Mesodermal cell (in vitro differentiated cells): ENCODE measurements around the gene SSR1.

Experiments used
- H3K27ac ChIP-seq: 2 replicates; pipeline ENCODE4 v1.7.0; 2013; ENCODE audit warnings: mild to moderate bottlenecking, low read depth, low read length, moderate library complexity; ENCODE audit not compliant: severe bottlenecking
- H3K36me3 ChIP-seq: 2 replicates; pipeline ENCODE4 v1.7.1; 2013; ENCODE audit warnings: mild to moderate bottlenecking, low read length, moderate library complexity; ENCODE audit not compliant: control insufficient read depth, insufficient read depth
- H3K4me1 ChIP-seq: one replicate; pipeline ENCODE4 v1.7.1; 2013; ENCODE audit warnings: mild to moderate bottlenecking, low read length; ENCODE audit not compliant: insufficient read depth, control insufficient read depth, poor library complexity, severe bottlenecking
- H3K4me3 ChIP-seq: 2 replicates; pipeline ENCODE4 v1.7.0; 2013; ENCODE audit warnings: low read length, control low read depth, mild to moderate bottlenecking; ENCODE audit not compliant: insufficient read depth, poor library complexity, severe bottlenecking; ENCODE audit errors: extremely low read depth
- H3K9me3 ChIP-seq: 2 replicates; pipeline ENCODE4 v1.7.1; 2013; ENCODE audit warnings: mild to moderate bottlenecking, low read length, moderate library complexity; ENCODE audit not compliant: control insufficient read depth
- WGBS, 2 experiments: methylation state at CpG; one replicate each; pipeline ENCODE4 v1.1.5; 2013; ENCODE audit warnings: missing lambda C conversion rate in 2 of 2; ENCODE audit not compliant: insufficient coverage in 2 of 2; 5-methylcytosine and 5-hydroxymethylcytosine counted together

Gene SSR1

GRCh38 chr6:7238526-7238899, 74.5 kb downstream of the SSR1 start:
- H3K9me3 ChIP-seq = no peaks in the 10 kb centered on the region
- H3K36me3 ChIP-seq = peaks cover 70% of the 10 kb centered on the region
- 86 to 91% methylated on average over 4 of the region's 5 CpGs for WGBS, 2 experiments
- H3K27ac ChIP-seq = no peak overlapping the region
- peaks cover 20% of the 10 kb centered on the region for H3K4me1 ChIP-seq
- H3K4me3 ChIP-seq = no peak overlapping the region

GRCh38 chr6:7237653-7238188, 75.3 kb downstream of the SSR1 start:
- H3K4me1 ChIP-seq = peaks cover 14% of the 10 kb centered on the region
- H3K9me3 ChIP-seq = no peaks in the 10 kb centered on the region
- H3K4me3 ChIP-seq = no peak overlapping the region
- peaks cover 71% of the 10 kb centered on the region for H3K36me3 ChIP-seq
- H3K27ac ChIP-seq = no peak overlapping the region
- WGBS, 2 experiments = 90 to 95% methylated on average over 8 of the region's 8 CpGs

- peaks cover 73% of the 10 kb centered on the region for H3K36me3 ChIP-seq
- H3K9me3 ChIP-seq = no peaks in the 10 kb centered on the region
- H3K27ac ChIP-seq = no peak overlapping the region
- peaks cover 4% of the 10 kb centered on the region for H3K4me1 ChIP-seq
- WGBS, 2 experiments = 84 to 89% methylated on average over 4 to 7 of the region's 8 CpGs
- no peak overlapping the region for H3K4me3 ChIP-seq
Observed at GRCh38 chr6:7236306-7237209, 76.4 kb downstream of the SSR1 start.

- H3K36me3 ChIP-seq = peaks cover 74% of the 10 kb centered on the region
- H3K4me3 ChIP-seq = no peak overlapping the region
- H3K27ac ChIP-seq = no peak overlapping the region
- peaks cover 2% of the 10 kb centered on the region for H3K4me1 ChIP-seq
- WGBS, 2 experiments = 84 to 100% methylated on average over 5 of the region's 9 CpGs
- H3K9me3 ChIP-seq = no peaks in the 10 kb centered on the region
Observed at GRCh38 chr6:7235712-7236305, 77.2 kb downstream of the SSR1 start.

GRCh38 chr6:7234547-7234946, 78.5 kb downstream of the SSR1 start:
- H3K27ac ChIP-seq = no peak overlapping the region
- no peak overlapping the region for H3K4me3 ChIP-seq
- 94 to 100% methylated on average over 2 of the region's 3 CpGs for WGBS, 2 experiments
- H3K36me3 ChIP-seq = peaks cover 73% of the 10 kb centered on the region
- peaks cover 2% of the 10 kb centered on the region for H3K4me1 ChIP-seq
- H3K9me3 ChIP-seq = no peaks in the 10 kb centered on the region

- Histone ChIP-seq H3K36me3 (peaks cover 77% of the 10 kb centered on the region), H3K4me1 (peaks cover 2% of the 10 kb centered on the region), H3K9me3 (no peaks in the 10 kb centered on the region), H3K4me3 (no peak overlapping the region), H3K27ac (no peak overlapping the region)
- 100% methylated on average over 1 to 2 of the region's 2 CpGs for WGBS, 2 experiments
Observed at GRCh38 chr6:7232351-7232750, 80.6 kb downstream of the SSR1 start.

- H3K9me3 ChIP-seq = no peaks in the 10 kb centered on the region
- peaks cover 2% of the 10 kb centered on the region for H3K4me1 ChIP-seq
- no peak overlapping the region for H3K27ac ChIP-seq
- H3K36me3 ChIP-seq = peaks cover 83% of the 10 kb centered on the region
- 95% methylated on average over 29 to 33 of the region's 37 CpGs for WGBS, 2 experiments
- H3K4me3 ChIP-seq = no peak overlapping the region
Observed at GRCh38 chr6:7230956-7231713, 81.9 kb downstream of the SSR1 start.

- WGBS, 2 experiments = 96 to 97% methylated on average over 32 to 39 of the region's 39 CpGs
- no peak overlapping the region for H3K4me3 ChIP-seq
- H3K36me3 ChIP-seq = peaks cover 83% of the 10 kb centered on the region
- no peaks in the 10 kb centered on the region for H3K9me3 ChIP-seq
- H3K27ac ChIP-seq = no peak overlapping the region
- H3K4me1 ChIP-seq = no peaks in the 10 kb centered on the region
Observed at GRCh38 chr6:7230327-7230691, 82.7 kb downstream of the SSR1 start.

GRCh38 chr6:7229376-7230326, 83.3 kb downstream of the SSR1 start:
- H3K27ac ChIP-seq = no peak overlapping the region
- no peaks in the 10 kb centered on the region for H3K9me3 ChIP-seq
- H3K36me3 ChIP-seq = peaks cover 84% of the 10 kb centered on the region
- WGBS, 2 experiments = 95 to 96% methylated on average over 49 to 60 of the region's 62 CpGs
- no peak overlapping the region for H3K4me3 ChIP-seq
- H3K4me1 ChIP-seq = no peaks in the 10 kb centered on the region
